HG02763 (cell line): ENCODE measurements around the gene F11R.
"Not testable (repeated sequence)": the region's sequence is repeated elsewhere in the genome, so short reads cannot be mapped to it uniquely, and the experiment has no call there.

Experiments used
- ATAC-seq: cut with Tn5 transposase; IDR thresholded peaks from one replicate; pipeline ENCODE4 v1.9.1; 2021; ENCODE audit warnings: mild to moderate bottlenecking, moderate library complexity; ENCODE audit not compliant: unreplicated experiment

Gene F11R

GRCh38 chr1:160978510-160978927 lies 42.4 kb downstream of the F11R start:
- ATAC-seq: no peak

GRCh38 chr1:160975026-160975425 lies 45.9 kb downstream of the F11R start:
- no peak for ATAC-seq

- no peak for ATAC-seq
These were observed 47.5 kb downstream of the F11R start for GRCh38 chr1:160973491-160973890.

- ATAC-seq: no peak
These were observed 48.0 kb downstream of the F11R start for GRCh38 chr1:160972939-160973338.

- no peak for ATAC-seq
These were observed 49.3 kb downstream of the F11R start for GRCh38 chr1:160971618-160972056.

- ATAC-seq: no peak
These were observed 57.4 kb downstream of the F11R start for GRCh38 chr1:160963521-160963920.

- ATAC-seq: no peak
These were observed 59.5 kb downstream of the F11R start for GRCh38 chr1:160961419-160961818.

GRCh38 chr1:160956966-160957365 lies 64.0 kb downstream of the F11R start:
- ATAC-seq: no peak

- ATAC-seq: no peak
These were observed 66.5 kb downstream of the F11R start, which contains the start of gene ITLN2 for GRCh38 chr1:160954158-160955104. Gene ITLN2 (minus strand): TSS chr1:160954809. CDS start chr1:160954741, 68 bp downstream.

- ATAC-seq: no peak
These were observed 67.9 kb downstream of the F11R start for GRCh38 chr1:160953030-160953429.

GRCh38 chr1:160952129-160952510 lies 68.8 kb downstream of the F11R start:
- ATAC-seq: no peak

GRCh38 chr1:160951443-160952128 lies 69.4 kb downstream of the F11R start:
- ATAC-seq: no peak

GRCh38 chr1:160950657-160951056 lies 70.3 kb downstream of the F11R start:
- no peak for ATAC-seq

- ATAC-seq: no peak
These were observed 71.1 kb downstream of the F11R start for GRCh38 chr1:160949881-160950280.

- ATAC-seq: not testable (repeated sequence)
These were observed 71.6 kb downstream of the F11R start for GRCh38 chr1:160949216-160949880.

GRCh38 chr1:160947174-160947759 lies 73.7 kb downstream of the F11R start:
- ATAC-seq: not testable (repeated sequence)

- ATAC-seq: not testable (repeated sequence)
These were observed 75.1 kb downstream of the F11R start for GRCh38 chr1:160945881-160946280.
